NCI-H1694 (cell line): ENCODE results near the gene RPAP3.

Experiments
- DNase-seq: peaks from one replicate; lab custom pipeline; 2025; lab: John Stamatoyannopoulos, UW

The RPAP3 gene, protein sequence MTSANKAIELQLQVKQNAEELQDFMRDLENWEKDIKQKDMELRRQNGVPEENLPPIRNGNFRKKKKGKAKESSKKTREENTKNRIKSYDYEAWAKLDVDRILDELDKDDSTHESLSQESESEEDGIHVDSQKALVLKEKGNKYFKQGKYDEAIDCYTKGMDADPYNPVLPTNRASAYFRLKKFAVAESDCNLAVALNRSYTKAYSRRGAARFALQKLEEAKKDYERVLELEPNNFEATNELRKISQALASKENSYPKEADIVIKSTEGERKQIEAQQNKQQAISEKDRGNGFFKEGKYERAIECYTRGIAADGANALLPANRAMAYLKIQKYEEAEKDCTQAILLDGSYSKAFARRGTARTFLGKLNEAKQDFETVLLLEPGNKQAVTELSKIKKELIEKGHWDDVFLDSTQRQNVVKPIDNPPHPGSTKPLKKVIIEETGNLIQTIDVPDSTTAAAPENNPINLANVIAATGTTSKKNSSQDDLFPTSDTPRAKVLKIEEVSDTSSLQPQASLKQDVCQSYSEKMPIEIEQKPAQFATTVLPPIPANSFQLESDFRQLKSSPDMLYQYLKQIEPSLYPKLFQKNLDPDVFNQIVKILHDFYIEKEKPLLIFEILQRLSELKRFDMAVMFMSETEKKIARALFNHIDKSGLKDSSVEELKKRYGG

GRCh38 chr12:47705566-47706425, at the start of gene RPAP3:
TSS of gene RPAP3 (minus strand) at chr12:47706030. CDS start at chr12:47702840, 3,190 bp downstream.
- peak; percentile 63 for DNase-seq

- DNase-seq = no peak
Observed at GRCh38 chr12:47754881-47755280, 49.1 kb upstream of the RPAP3 start.

DNA sequence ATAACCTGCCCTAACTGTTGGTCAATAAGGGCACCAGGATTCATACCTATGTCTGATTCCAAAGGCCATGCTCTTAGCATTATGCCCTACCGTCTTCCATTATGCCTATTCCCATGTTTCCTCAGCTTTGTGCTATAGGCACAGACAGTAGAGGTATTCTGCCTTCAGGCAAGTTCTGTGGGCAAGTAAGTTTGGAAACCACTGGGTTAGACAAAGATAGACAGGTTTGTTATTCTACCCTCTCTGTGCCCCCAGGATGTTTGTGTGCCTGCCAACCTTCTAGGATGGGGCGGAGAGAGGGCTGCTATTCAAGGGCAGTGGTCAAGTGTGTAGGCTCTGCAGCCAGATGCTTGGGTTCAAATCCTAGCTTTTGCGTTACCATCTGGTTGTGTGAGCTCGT, 48.3 kb upstream of the RPAP3 start:
- DNase-seq = no peak

- no peak for DNase-seq
Observed at GRCh38 chr12:47753021-47754001, 47.5 kb upstream of the RPAP3 start.

DNA sequence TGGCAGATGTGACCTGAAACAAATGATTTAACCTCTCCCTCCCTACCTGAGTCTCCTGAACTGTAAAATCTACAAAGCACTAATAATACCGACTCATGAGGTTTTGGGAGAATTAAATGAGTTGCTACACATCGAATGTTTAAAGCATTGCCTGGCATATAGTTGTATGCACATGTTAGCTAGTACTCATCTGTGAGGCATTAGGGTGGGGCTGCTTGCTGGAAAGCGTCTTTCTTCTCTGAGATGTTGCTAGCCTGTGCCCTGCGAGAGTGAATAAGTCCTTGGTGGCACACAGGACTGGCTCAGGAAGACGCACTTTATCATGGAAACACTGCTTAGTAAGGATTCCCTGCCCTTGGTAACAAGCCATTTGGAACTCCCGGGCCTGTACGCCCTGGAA, 46.7 kb upstream of the RPAP3 start:
- no peak for DNase-seq

DNA sequence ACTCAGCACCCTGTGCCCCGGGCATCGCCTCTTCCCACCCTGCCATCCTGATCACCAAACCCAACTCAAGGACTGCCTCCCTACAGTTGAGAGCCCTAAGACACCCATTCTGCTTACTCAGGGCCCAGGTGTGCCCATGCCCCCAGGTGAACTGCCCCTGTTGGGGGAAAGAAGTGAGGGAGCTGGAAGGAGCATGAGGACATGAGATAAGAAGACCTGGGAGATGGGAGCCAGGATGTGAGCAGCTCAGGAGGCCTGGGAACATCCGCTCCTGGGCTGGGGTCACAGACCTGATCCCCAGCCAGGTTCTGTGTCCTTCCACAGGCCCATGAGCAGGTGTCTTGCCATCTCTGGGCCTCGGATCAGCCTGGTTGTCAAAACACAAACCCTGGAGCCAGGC, 46.3 kb upstream of the RPAP3 start:
- DNase-seq = no peak

- DNase-seq = no peak
Observed at GRCh38 chr12:47751561-47751960, 45.7 kb upstream of the RPAP3 start.

DNA sequence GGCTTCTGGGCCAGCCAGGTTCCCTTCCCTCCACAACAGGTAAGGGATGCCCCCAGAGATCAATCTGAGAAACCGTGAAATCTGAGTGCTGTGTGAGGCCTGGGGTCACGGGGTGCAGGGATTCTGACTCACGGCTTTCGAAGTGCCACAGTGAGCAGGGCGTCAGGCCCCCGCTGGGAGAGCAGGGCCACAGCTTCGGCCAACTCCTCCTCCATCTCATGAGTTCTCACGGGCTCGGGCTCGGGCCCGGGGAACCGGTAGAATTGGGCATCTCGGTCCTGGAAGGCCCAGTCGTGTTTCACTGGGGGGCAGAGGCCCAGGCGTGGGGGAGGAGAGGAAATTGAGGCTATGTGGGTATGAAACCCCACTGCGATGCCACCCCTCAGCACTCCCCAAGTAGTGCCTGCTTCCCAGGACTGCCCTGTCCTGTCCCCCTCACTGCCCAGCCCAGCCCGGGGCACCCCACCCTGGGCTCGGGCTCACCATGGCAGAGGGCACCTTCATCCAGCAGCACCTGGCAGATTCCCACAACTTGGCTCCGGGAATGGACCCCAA, 45.2 kb upstream of the RPAP3 start:
- no peak for DNase-seq

GRCh38 chr12:47750229-47750798, 44.5 kb upstream of the RPAP3 start:
- DNase-seq = no peak

DNA sequence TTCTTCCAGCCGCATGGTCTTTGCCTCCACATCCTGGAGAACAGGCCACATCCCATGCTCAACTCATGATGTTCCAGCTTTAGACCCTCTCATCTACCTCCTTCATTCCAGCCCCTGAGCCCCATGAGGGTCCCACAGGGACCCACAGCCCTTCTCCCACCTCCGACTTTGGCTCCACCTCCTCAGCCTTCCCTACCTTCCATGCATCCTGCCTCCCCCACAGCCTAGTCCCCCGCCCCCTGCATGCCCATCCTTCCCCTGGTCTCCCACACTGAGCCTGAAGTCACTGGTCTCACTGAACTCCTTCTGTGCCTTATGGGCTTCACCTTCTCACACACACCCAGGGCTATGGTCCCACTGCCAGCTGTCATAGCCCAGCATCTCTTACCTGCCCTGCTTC, 43.1 kb upstream of the RPAP3 start:
- DNase-seq = no peak

- no peak for DNase-seq
Observed at GRCh38 chr12:47748507-47748828, 42.6 kb upstream of the RPAP3 start.

DNA sequence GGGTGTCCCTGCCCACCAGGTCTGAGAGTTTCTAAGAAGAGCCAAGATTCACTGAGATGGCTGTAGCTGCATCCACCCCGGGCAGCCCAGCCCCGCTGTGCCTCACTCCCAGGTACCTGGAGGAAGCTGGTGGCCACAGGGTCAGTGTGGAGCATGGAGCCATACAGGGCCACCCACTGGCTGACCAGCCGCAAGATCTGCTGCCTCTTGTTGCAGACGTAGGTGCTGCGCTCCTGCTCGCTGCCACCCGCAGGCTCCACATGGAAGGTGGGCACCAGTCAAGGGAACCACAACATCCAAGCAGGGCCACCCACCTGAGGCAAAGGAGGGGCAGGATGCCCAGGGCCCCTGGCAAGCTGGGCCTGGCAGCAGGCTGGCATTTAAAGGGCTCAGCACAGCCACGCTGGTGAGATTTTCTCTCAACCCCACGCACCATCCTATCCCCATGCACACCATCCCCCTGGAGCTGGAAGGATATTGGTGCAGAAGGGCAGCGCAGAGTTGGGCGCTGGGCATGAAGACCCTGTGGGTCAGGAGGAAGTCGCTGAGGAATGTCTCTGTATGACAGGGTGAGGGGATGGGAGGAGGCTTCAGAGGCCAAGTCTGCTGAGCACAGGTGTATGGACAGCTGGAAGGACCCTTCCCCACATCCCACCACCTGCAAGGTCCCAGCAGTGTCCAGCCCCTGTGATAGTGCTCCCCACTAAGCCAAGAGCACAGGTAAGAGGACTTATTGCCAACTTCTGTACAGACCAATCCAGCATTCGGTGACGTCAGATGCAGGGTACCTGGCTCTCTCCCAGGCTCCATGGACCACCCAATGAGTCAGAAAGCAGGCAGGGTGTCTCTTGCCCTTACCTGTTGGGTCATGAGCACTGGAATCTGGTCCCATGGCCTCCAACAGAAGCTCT, 42.0 kb upstream of the RPAP3 start:
- no peak for DNase-seq

GRCh38 chr12:47747126-47747525, 41.3 kb upstream of the RPAP3 start:
- no peak for DNase-seq

DNA sequence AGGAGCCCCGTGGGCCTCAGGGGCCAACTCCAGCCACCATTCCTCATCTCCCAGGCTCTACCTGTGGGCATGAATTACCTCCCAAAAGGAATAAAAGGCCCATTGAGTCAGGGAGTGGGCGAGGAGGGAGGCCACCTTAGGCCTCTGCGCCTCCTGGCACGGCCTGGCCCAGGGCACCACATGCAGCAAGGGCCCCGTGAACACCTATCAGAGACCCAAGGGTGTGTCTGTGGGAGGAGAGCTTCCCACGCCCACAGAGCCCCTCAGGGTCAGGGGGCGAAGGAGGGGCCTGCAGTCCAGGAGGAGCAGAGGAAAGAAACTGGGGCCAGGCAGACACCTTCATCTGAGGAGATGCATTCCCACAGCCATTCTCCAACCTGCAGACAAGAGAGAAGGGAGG, 40.7 kb upstream of the RPAP3 start:
- no peak for DNase-seq

DNA sequence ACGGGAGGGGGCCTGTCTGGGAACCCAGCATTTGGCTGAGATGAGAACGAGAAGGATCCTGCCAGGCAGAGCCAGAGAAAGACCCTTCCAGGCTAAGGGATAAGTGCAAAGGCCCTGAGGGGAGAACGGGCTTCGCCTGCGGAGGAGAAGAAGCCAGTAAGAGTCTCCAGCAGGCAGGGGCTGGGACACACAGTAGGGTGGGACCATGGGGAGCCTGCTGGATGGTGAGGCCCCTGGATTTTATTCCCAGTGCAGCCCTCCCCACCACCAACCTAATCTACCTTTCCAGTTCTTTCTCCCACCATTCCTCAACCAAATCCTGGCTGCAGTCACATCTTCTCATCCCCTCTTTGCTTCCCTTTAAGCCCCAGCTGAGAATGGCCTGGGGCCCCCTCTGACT, 40.2 kb upstream of the RPAP3 start:
- no peak for DNase-seq

- no peak for DNase-seq
Observed at GRCh38 chr12:47745485-47746041, 39.7 kb upstream of the RPAP3 start.

DNA sequence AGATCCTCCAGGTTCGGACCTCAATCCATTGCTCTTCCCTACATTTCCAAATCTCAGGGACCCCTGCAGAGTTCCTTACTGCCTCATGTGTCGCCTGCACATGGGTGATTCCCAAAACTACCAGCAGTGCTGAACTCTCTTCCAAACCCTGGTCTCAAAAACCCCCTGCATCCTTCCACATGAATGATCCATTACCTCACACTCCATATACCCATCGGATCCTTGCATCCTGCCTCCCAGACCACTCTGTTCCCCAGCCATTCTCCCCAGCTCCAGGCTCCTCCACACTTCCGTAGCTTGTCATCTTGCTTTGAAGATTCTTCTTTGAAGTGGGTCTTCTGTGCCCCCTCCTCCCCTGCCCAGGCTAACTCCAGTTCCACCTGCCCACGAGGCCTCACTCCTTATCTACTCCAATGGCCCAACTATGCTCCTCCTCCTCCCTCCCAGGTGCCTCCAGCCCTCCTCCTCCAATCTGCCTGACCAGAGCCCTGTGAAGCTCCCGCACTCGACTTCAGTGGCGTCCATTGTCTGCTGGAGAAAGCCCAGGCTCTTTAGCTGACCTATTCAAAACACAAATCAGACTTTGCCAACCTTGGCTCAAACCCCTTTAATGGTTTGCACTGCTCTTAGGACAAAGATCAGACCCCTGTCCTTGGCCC, 39.1 kb upstream of the RPAP3 start:
- no peak for DNase-seq

- no peak for DNase-seq
Observed at GRCh38 chr12:47744005-47744651, 38.3 kb upstream of the RPAP3 start.
